GM12865 (cell line): Measurements from ENCODE around the gene UMAD1.

Source experiments
- DNase-seq: peaks from one replicate; pipeline ENCODE4 v3.0.0; 2010; ENCODE audit warnings: low read depth
- H3K4me3 ChIP-seq: 2 replicates; pipeline ENCODE4 v1.5.1; 2011; ENCODE audit warnings: mild to moderate bottlenecking, low read depth, low read length, control low read depth
- TF ChIP-seq, protein P1 (sequence below): IDR thresholded peaks from 2 replicates; pipeline ENCODE4 v1.5.1; 2011; ENCODE audit warnings: low read length, control low read depth, low read depth, inconsistent platforms; ENCODE audit not compliant: insufficient read depth; ENCODE audit errors: missing control alignments

Gene UMAD1

GRCh38 chr7:7923818-7924217 is 283.3 kb downstream of the UMAD1 start:
- no peak overlapping the region; the same call in 1 of the 2 replicates for H3K4me3 ChIP-seq
- peak; percentile 38 for DNase-seq
- TF ChIP-seq, protein P1, sequence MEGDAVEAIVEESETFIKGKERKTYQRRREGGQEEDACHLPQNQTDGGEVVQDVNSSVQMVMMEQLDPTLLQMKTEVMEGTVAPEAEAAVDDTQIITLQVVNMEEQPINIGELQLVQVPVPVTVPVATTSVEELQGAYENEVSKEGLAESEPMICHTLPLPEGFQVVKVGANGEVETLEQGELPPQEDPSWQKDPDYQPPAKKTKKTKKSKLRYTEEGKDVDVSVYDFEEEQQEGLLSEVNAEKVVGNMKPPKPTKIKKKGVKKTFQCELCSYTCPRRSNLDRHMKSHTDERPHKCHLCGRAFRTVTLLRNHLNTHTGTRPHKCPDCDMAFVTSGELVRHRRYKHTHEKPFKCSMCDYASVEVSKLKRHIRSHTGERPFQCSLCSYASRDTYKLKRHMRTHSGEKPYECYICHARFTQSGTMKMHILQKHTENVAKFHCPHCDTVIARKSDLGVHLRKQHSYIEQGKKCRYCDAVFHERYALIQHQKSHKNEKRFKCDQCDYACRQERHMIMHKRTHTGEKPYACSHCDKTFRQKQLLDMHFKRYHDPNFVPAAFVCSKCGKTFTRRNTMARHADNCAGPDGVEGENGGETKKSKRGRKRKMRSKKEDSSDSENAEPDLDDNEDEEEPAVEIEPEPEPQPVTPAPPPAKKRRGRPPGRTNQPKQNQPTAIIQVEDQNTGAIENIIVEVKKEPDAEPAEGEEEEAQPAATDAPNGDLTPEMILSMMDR: no peak

GRCh38 chr7:7924303-7924702 is 283.8 kb downstream of the UMAD1 start:
- TF ChIP-seq, protein P1: no peak
- no peak overlapping the region for H3K4me3 ChIP-seq
- DNase-seq: no peak
